HepG2 (cell line): ENCODE data around the gene HCRTR1. TPM values are rescaled to one million over a fixed set of nuclear protein-coding genes. Genes with fewer than 3 reads are reported as not detected.
A peak's percentile ranks its signal among the peaks of the same experiment; 100 is the strongest.

ENCODE experiments used
- GATAD2A ChIP-seq: IDR thresholded peaks from 2 replicates; pipeline ENCODE4 v1.6.1; 2016
- KAT7 ChIP-seq: IDR thresholded peaks from 2 replicates; pipeline ENCODE4 v1.6.1; 2018; ENCODE audit warnings: borderline replicate concordance, missing compliant biosample characterization
- KLF13 ChIP-seq: sonication (generic); formaldehyde crosslinking; IDR thresholded peaks from 2 replicates; pipeline ENCODE4 v1.4.0; 2020; ENCODE audit warnings: mild to moderate bottlenecking, missing genetic modification reagents
- MED1 ChIP-seq: sonication (generic); formaldehyde crosslinking; IDR thresholded peaks from 2 replicates; pipeline ENCODE4 v1.4.0; 2020; ENCODE audit warnings: missing genetic modification reagents
- SOX13 ChIP-seq, 3 experiments: fragments of 450-650 bp in 1 of 3; sonication (generic) in 1 of 3; formaldehyde crosslinking in 1 of 3; IDR thresholded peaks in 2 of 3; conservative IDR thresholded peaks in 1 of 3; 2 replicates each; pipeline versions ENCODE4 v1.5.0 to v1.6.1; 2016 to 2020; ENCODE audit warnings: antibody characterized with exemption in 1 of 3, mild to moderate bottlenecking in 1 of 3, missing compliant biosample characterization in 1 of 3, missing genetic modification reagents in 1 of 3, moderate library complexity in 1 of 3
- TGIF2 ChIP-seq: IDR thresholded peaks from 2 replicates; pipeline ENCODE4 v1.6.1; 2016; ENCODE audit warnings: control low read depth, missing compliant biosample characterization
- ZBTB14 ChIP-seq: sonication (generic); formaldehyde crosslinking; IDR thresholded peaks from 2 replicates; pipeline ENCODE4 v1.4.0; 2020; ENCODE audit warnings: missing genetic modification reagents
- ZBTB38 ChIP-seq: sonication (generic); formaldehyde crosslinking; IDR thresholded peaks from 2 replicates; pipeline ENCODE4 v1.5.1; 2020; ENCODE audit warnings: mild to moderate bottlenecking, missing genetic modification reagents
- ZNF138 ChIP-seq: sonication (generic); formaldehyde crosslinking; IDR thresholded peaks from 2 replicates; pipeline ENCODE4 v1.5.0; 2020; ENCODE audit warnings: mild to moderate bottlenecking, low read depth, missing genetic modification reagents
- ZNF232 ChIP-seq: sonication (generic); formaldehyde crosslinking; IDR thresholded peaks from 2 replicates; pipeline ENCODE4 v1.4.0; 2020; ENCODE audit warnings: missing genetic modification reagents, borderline replicate concordance
- ZNF337 ChIP-seq: sonication (generic); formaldehyde crosslinking; IDR thresholded peaks from 2 replicates; pipeline ENCODE4 v1.5.1; 2020; ENCODE audit warnings: missing genetic modification reagents, low read depth, mild to moderate bottlenecking, borderline replicate concordance
- ZNF629 ChIP-seq: sonication (generic); formaldehyde crosslinking; conservative IDR thresholded peaks from 2 replicates; pipeline ENCODE4 v1.5.0; 2020; ENCODE audit warnings: missing genetic modification reagents
- ZNF7 ChIP-seq: IDR thresholded peaks from 2 replicates; pipeline ENCODE4 v1.6.1; 2016; ENCODE audit warnings: missing biosample characterization, missing genetic modification reagents
- ZNF768 ChIP-seq: sonication (generic); formaldehyde crosslinking; IDR thresholded peaks from 2 replicates; pipeline ENCODE4 v1.4.0; 2020; ENCODE audit warnings: missing genetic modification reagents
- polyA plus RNA-seq, 8 experiments: library from polyadenylated mRNA; depleted of rRNA in 3 of 8; stranded (reverse) in 7 of 8; unstranded in 1 of 8; fragments of >200 nt; fragmentation: Illumina TruSeq in 4 of 8; extraction: Trizol in 4 of 8; gene quantifications; 2 replicates each; pipeline versions ENCODE4 v1.2.1 to v1.2.3, GENCODE V29; 2011 to 2016; ENCODE audit warnings: low read depth in 4 of 8, missing spikeins in 1 of 8, mixed read lengths in 1 of 8; ENCODE audit not compliant: insufficient read depth in 1 of 8
- total RNA-seq, 5 experiments: library from RNA; depleted of rRNA; stranded (reverse); fragments of >200 nt; fragmentation: Illumina TruSeq; extraction: Trizol; gene quantifications; 2 replicates each; pipeline ENCODE4 v1.2.3, GENCODE V29; 2016; ENCODE audit warnings: low read depth in 1 of 5

HCRTR1 gene
- total and polyA plus RNA-seq, 2 of the 13 experiments (the other 11 are each of a cell fraction or from before 2014, with no cell fraction given), result not detected

DNA sequence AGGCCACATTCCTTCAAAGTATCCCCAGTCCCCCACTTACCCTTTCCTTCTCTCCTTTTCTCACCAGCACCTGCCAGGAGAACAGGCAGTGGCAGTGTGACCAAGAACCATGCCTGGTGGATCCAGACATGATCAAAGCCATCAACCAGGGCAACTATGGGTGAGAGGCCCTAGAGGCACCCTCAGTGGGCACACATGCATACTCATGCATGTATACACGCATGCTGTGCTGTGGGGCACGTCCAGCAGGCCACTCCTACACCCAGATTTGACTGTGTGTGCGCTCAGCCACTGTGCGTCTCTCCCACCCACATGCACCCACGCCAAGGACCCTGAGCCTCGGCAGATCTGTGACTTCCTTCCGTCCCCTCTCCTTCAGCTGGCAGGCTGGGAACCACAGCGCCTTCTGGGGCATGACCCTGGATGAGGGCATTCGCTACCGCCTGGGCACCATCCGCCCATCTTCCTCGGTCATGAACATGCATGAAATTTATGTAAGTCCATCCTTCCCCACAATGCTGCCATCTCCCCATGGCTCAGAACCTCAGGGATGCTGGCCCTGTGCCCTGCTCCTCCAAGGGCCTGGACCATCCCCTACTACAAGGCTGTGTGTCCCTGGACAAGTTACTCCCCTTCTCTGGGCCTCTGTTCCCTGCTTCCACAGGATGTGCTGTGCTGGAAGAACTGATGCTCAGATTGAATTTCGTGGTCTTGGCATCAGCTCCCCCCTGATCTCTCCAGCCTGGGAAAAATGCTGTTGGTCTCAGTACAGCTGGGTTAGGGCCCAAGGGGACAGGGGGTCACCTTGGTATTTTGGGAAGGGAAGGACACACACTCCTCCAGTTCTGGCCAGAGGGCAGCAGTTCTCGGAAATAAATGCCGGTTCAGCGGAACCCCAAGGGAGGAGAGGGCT, 34.2 kb upstream of the HCRTR1 start (continued):
- TF ChIP-seq ZBTB14 (CRISPR knock-in tag), result no peak
- TF ChIP-seq MED1 (CRISPR knock-in tag), result no peak
- no peak for TF ChIP-seq KAT7 (CRISPR knock-in tag)
- no peak for TF ChIP-seq ZNF337 (CRISPR knock-in tag)
- TF ChIP-seq KLF13, result no peak
- no peak for TF ChIP-seq ZNF138 (CRISPR knock-in tag)
- TF ChIP-seq GATAD2A, result no peak
- TF ChIP-seq ZNF768 (CRISPR knock-in tag), result peak; percentile 92
- no peak for TF ChIP-seq ZNF7 (CRISPR knock-in tag)
- no peak for TF ChIP-seq ZNF232 (CRISPR knock-in tag)
- no peak for TF ChIP-seq ZNF629
- no peak for TF ChIP-seq SOX13 (IDR thresholded peaks at IDR 0.05)
- no peak for TF ChIP-seq SOX13 (CRISPR knock-in tag; conservative IDR thresholded peaks at IDR 0.05 in 1 of 2, IDR thresholded peaks at IDR 0.05 in 1 of 2)
- TF ChIP-seq ZBTB38, result no peak
- TF ChIP-seq TGIF2 (CRISPR knock-in tag), result no peak
